ENCODE results near the gene SLIT2. TPM values are rescaled to one million over a fixed set of nuclear protein-coding genes. Genes with fewer than 3 reads are reported as not detected.

The SLIT2 gene, protein sequence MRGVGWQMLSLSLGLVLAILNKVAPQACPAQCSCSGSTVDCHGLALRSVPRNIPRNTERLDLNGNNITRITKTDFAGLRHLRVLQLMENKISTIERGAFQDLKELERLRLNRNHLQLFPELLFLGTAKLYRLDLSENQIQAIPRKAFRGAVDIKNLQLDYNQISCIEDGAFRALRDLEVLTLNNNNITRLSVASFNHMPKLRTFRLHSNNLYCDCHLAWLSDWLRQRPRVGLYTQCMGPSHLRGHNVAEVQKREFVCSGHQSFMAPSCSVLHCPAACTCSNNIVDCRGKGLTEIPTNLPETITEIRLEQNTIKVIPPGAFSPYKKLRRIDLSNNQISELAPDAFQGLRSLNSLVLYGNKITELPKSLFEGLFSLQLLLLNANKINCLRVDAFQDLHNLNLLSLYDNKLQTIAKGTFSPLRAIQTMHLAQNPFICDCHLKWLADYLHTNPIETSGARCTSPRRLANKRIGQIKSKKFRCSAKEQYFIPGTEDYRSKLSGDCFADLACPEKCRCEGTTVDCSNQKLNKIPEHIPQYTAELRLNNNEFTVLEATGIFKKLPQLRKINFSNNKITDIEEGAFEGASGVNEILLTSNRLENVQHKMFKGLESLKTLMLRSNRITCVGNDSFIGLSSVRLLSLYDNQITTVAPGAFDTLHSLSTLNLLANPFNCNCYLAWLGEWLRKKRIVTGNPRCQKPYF (N-terminal part only)
- total RNA-seq (2022) = 2.0 and 3.8 TPM in 2 replicates
- percentile 41 among the genes with signal in this experiment for Bru-seq, nascent RNA
- BruChase-seq, experiment 1, labeled RNA remaining after a 6-hour chase = percentile 32 among the genes with signal in this experiment
- percentile 29 among the genes with signal in this experiment for BruChase-seq, experiment 2, labeled RNA remaining after a 2-hour chase
- long read RNA-seq = 0 reads

DNA sequence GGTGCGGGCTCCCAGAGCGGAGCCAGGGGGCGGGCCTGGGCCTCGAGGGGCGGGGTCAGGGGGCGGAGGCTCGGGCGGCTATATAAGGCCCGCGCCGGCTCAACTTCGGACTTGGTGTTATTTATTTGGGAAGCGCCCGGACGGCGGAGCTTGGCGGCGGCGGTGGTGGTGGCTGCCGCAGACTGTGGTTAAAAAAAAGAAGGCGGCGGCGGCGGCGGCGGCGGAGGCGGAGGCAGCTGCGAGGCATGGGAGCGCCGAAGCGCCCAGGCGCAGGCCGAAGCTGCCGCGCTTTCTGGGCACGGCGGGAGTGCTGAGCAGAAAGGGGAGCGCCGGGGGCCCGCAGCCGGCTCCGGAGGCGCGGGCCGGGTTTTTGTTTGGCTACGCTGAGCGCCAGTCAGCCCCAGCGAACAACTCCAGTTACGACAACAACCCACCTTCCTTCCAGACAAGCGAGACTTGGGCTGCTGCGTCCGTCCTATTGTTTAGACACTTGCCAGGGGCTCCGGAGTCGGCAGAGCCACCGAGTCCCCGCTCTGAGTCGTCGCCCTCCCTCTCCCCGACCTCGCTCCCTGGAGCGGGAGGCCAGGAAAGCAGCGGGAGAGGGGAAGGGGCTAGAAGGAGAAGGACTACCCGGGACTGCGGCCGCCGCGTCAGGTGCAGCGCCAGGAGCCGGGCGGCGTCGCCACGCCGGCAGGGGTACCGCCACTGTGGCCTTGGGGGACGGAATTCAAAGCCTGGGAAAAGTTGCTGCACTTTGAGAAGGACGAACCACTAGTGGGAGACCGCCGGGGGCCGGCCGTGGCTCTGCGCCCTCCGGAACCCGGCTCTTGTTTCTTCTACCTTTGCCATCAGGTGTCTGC, at the start of gene SLIT2:
Gene SLIT2 (plus strand): TSS at position 110 of the 860 bp plus-strand sequence. CDS start 1,911 bp downstream, outside the sequence.
- no peak for TF ChIP-seq CTCF (IDR thresholded peaks at IDR 0.05; ENCODE audit: unreplicated experiment)
- no TSS peak for BruUV-seq (replicated peaks)
- Mint-ChIP-seq H3K36me3 (ENCODE audit: insufficient read depth, unreplicated experiment) (peaks cover 23% of the 10 kb centered on the region), H3K4me1 (ENCODE audit: low read depth, unreplicated experiment) (no peaks in the 10 kb centered on the region), H3K27ac (ENCODE audit: unreplicated experiment) (peak within 1 kb of the TSS; percentile 63), H3K9me3 (ENCODE audit: low read depth, unreplicated experiment) (no peaks in the 10 kb centered on the region), H3K4me3 (ENCODE audit: low read depth, unreplicated experiment) (peak within 1 kb of the TSS; percentile 73), H3K27me3 (ENCODE audit: unreplicated experiment) (no peaks in the 10 kb centered on the region)
- CTCF ChIA-PET = no interaction called here
- DNase-seq = peak; percentile 72
- intact Hi-C loops (cut with micrococcal nuclease; ENCODE audit: unreplicated experiment) = no loop called here

DNA sequence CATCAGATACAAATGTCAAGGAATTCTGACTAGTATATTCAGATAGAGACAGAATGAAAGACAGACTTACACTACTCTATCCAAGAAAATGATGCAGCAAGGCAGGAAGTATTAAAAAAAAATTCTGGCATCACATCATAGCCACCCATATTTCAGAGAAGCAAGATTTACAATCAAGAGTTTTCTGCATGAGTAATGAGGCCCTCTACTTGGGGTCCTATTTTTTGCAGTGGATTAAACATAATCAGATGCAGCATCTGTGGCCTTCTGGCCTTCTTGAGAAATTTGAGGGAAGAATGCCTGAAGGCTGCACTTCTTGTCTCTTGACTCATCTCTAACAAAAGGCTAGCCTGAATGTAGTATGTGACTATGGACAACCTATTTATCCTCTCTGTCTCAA, 48.2 kb upstream of the SLIT2 start:
- no peak for DNase-seq

DNA sequence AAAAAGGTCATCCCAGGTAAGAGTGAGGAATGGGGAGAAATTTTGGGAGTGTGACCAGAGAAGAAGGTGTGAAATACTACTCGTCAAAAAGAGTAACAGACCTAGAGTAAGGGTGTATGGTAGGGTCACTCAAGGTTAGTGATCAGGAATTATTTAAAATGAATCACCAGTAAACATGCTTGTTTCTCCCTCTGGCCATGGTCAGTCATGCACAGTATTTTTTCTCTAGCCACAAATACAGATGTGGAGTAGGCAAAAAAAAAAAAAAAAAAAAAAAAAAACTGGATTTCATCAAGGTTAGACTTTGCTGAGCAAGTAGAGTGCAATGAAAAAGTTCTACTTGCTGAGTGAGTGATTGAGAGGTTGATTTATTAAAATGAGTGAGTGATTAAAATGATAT, 34.2 kb upstream of the SLIT2 start:
- H3K36me3 Mint-ChIP-seq (ENCODE audit: insufficient read depth, unreplicated experiment) = no peaks in the 10 kb centered on the region
- no peak overlapping the region for H3K4me3 Mint-ChIP-seq (ENCODE audit: low read depth, unreplicated experiment)
- BruUV-seq (replicated peaks) = no TSS peak
- no peak for DNase-seq
- no peaks in the 10 kb centered on the region for H3K9me3 Mint-ChIP-seq (ENCODE audit: low read depth, unreplicated experiment)
- H3K27me3 Mint-ChIP-seq (ENCODE audit: unreplicated experiment) = no peaks in the 10 kb centered on the region
- no peak overlapping the region for H3K27ac Mint-ChIP-seq (ENCODE audit: unreplicated experiment)
- intact Hi-C loops (cut with micrococcal nuclease; ENCODE audit: unreplicated experiment) = no loop called here
- CTCF ChIA-PET = no interaction called here
- H3K4me1 Mint-ChIP-seq (ENCODE audit: low read depth, unreplicated experiment) = no peaks in the 10 kb centered on the region
- TF ChIP-seq CTCF (IDR thresholded peaks at IDR 0.05; ENCODE audit: unreplicated experiment) = no peak

More for the DNA sequence above, 48.2 kb upstream of the SLIT2 start:
- CTCF ChIA-PET = no interaction called here
- intact Hi-C loops (cut with micrococcal nuclease; ENCODE audit: unreplicated experiment) = no loop called here
- no peak for TF ChIP-seq CTCF (IDR thresholded peaks at IDR 0.05; ENCODE audit: unreplicated experiment)
- Mint-ChIP-seq H3K9me3 (ENCODE audit: low read depth, unreplicated experiment) (no peaks in the 10 kb centered on the region), H3K4me3 (ENCODE audit: low read depth, unreplicated experiment) (no peak overlapping the region), H3K27me3 (ENCODE audit: unreplicated experiment) (no peaks in the 10 kb centered on the region), H3K36me3 (ENCODE audit: insufficient read depth, unreplicated experiment) (no peaks in the 10 kb centered on the region), H3K27ac (ENCODE audit: unreplicated experiment) (no peak overlapping the region), H3K4me1 (ENCODE audit: low read depth, unreplicated experiment) (no peaks in the 10 kb centered on the region)
- BruUV-seq (replicated peaks) = no TSS peak

DNA sequence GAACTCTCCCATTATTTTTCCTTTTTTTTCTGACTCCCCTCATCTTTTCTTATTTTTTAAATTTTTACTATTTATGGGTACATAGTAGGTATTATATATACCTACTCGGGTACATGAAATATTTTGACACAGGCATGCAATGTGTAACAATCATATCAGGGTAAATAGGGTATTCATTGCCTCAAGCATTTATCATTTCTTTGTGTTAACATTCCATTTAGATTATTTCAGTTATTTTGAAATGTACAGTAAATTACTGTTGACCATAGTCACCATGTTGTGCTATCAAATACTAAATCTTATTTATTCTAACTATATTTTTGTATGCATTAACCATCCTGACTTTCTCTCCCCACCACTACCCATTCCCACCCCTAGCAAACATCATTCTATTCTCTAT, 33.8 kb upstream of the SLIT2 start:
- Mint-ChIP-seq H3K9me3 (ENCODE audit: low read depth, unreplicated experiment) (no peaks in the 10 kb centered on the region), H3K4me1 (ENCODE audit: low read depth, unreplicated experiment) (no peaks in the 10 kb centered on the region), H3K27ac (ENCODE audit: unreplicated experiment) (no peak overlapping the region), H3K27me3 (ENCODE audit: unreplicated experiment) (no peaks in the 10 kb centered on the region), H3K36me3 (ENCODE audit: insufficient read depth, unreplicated experiment) (no peaks in the 10 kb centered on the region), H3K4me3 (ENCODE audit: low read depth, unreplicated experiment) (no peak overlapping the region)
- CTCF ChIA-PET = no interaction called here
- no peak for DNase-seq
- intact Hi-C loops (cut with micrococcal nuclease; ENCODE audit: unreplicated experiment) = no loop called here
- TF ChIP-seq CTCF (IDR thresholded peaks at IDR 0.05; ENCODE audit: unreplicated experiment) = no peak
- BruUV-seq (replicated peaks) = no TSS peak

Data from Calu3 (cell line).